GM12878 (cell line): ENCODE data around the gene IFT22. TPM values are rescaled to one million over a fixed set of nuclear protein-coding genes. Genes with fewer than 3 reads are reported as not detected.

ENCODE experiments used
- ATAC-seq: fragments of 200-7000 bp; cut with Tn5 transposase; 3 replicates; pipeline ENCODE4 v1.9.1; 2020; ENCODE audit warnings: mild to moderate bottlenecking, moderate library complexity
- BruUV-seq: library from RNA; stranded (reverse); fragments of 400-500 nt; replicated peaks from 2 replicates; lab custom pipeline; 2021; lab: Mats Ljungman, UMichigan
- CTCF ChIA-PET: fragments of 300-600 bp; sonication (Branson Sonifier 250); formaldehyde crosslinking; extraction: SDS; loops from one replicate; lab custom pipeline; 2021; ENCODE audit warnings: inconsistent platforms; lab: Yijun Ruan, JAX
- POLR2A ChIA-PET: fragments of 350-600 bp; formaldehyde crosslinking; extraction: SDS; loops from one replicate; lab custom pipeline; 2021; ENCODE audit warnings: inconsistent platforms; lab: Charles Lee
- RAD21 ChIA-PET: fragments of 300-600 bp; sonication (Branson Sonifier 250); formaldehyde crosslinking; loops from one replicate; lab custom pipeline; 2023; ENCODE audit warnings: antibody characterized with exemption; ENCODE audit not compliant: unreplicated experiment; lab: Charles Lee
- SMC1A ChIA-PET: fragments of 300-600 bp; sonication (Branson Sonifier 250); formaldehyde crosslinking; loops from one replicate; lab custom pipeline; 2023; ENCODE audit not compliant: unreplicated experiment, uncharacterized antibody; lab: Charles Lee
- DNase-seq: peaks from one replicate; pipeline ENCODE4 v3.0.0-alpha.2; 2011; ENCODE audit warnings: low read depth, low spot score
- FAIRE-seq: peaks from 3 replicates; lab custom pipeline; 2011; peaks lifted over from hg19 to GRCh38; lab: Jason Lieb, UNC
- H2AFZ ChIP-seq: 2 replicates; pipeline ENCODE4 v1.6.0; 2011; ENCODE audit warnings: low read depth, low read length, control low read depth; ENCODE audit not compliant: control insufficient read depth
- H3K27ac ChIP-seq: 2 replicates; pipeline ENCODE4 v1.5.1; 2011; ENCODE audit warnings: control low read depth; ENCODE audit not compliant: control insufficient read depth, insufficient read depth
- H3K27me3 ChIP-seq, 2 experiments: replicated peaks in 1 of 2; 2 replicates each; pipeline versions ENCODE4 v1.6.0 to v1.6.1; 2011; ENCODE audit warnings: low read length in 1 of 2; ENCODE audit not compliant: control insufficient read depth in 2 of 2, insufficient read depth in 2 of 2
- H3K36me3 ChIP-seq, 2 experiments: 2 replicates each; pipeline ENCODE4 v1.5.1; 2011; ENCODE audit warnings: low read length in 1 of 2; ENCODE audit not compliant: control insufficient read depth in 2 of 2, insufficient read depth in 2 of 2
- H3K4me1 ChIP-seq: 2 replicates; pipeline ENCODE4 v1.6.1; 2011; ENCODE audit warnings: mild to moderate bottlenecking, low read length, moderate library complexity, mixed read lengths; ENCODE audit not compliant: control insufficient read depth, insufficient read depth
- H3K4me2 ChIP-seq: 2 replicates; pipeline ENCODE4 v1.6.0; 2011; ENCODE audit warnings: control low read depth; ENCODE audit not compliant: control insufficient read depth, insufficient read depth
- H3K4me3 ChIP-seq: fragments of 200-600 bp; sonication (generic); 2 replicates; pipeline ENCODE4 v1.5.1; 2016
- H3K79me2 ChIP-seq: 2 replicates; pipeline ENCODE4 v1.6.0; 2011; ENCODE audit warnings: low read length; ENCODE audit not compliant: control insufficient read depth, insufficient read depth
- H3K9ac ChIP-seq: 2 replicates; pipeline ENCODE4 v1.8.0; 2011; ENCODE audit warnings: low read length, control low read depth, mixed read lengths; ENCODE audit not compliant: control insufficient read depth, insufficient read depth
- H3K9me3 ChIP-seq: replicated peaks from 3 replicates; pipeline ENCODE4 v1.5.1; 2011; ENCODE audit warnings: mild to moderate bottlenecking, low read length; ENCODE audit not compliant: control insufficient read depth, insufficient read depth
- H4K20me1 ChIP-seq: 2 replicates; pipeline ENCODE4 v1.6.0; 2011; ENCODE audit not compliant: control insufficient read depth, insufficient read depth
- BCL11A ChIP-seq: IDR thresholded peaks from 2 replicates; pipeline ENCODE4 v1.6.1; 2011; ENCODE audit warnings: low read depth, low read length
- ESRRA ChIP-seq: IDR thresholded peaks from 2 replicates; pipeline ENCODE4 v1.6.1; 2012; ENCODE audit warnings: mild to moderate bottlenecking, low read length, improper control_type of control experiment
- KAT2A ChIP-seq: conservative IDR thresholded peaks from 2 replicates; pipeline ENCODE4 v1.6.1; 2011; ENCODE audit warnings: low read depth, low read length; ENCODE audit not compliant: control insufficient read depth
- MYC ChIP-seq: IDR thresholded peaks from 2 replicates; pipeline ENCODE4 v1.6.1; 2011; ENCODE audit warnings: mild to moderate bottlenecking, low read length, moderate library complexity, inconsistent platforms; ENCODE audit not compliant: insufficient read depth, insufficient replicate concordance, insufficient read length, severe bottlenecking
- PRDM15 ChIP-seq: fragments of 450-650 bp; formaldehyde crosslinking; IDR thresholded peaks from 2 replicates; pipeline ENCODE4 v1.4.0; 2020; ENCODE audit warnings: mild to moderate bottlenecking, moderate library complexity
- RCOR1 ChIP-seq: conservative IDR thresholded peaks from 2 replicates; pipeline ENCODE4 v1.6.1; 2012; ENCODE audit warnings: low read depth, low read length, improper control_type of control experiment
- RELA ChIP-seq: fragments of 450-650 bp; IDR thresholded peaks from 2 replicates; pipeline ENCODE4 v1.8.0; 2014; ENCODE audit warnings: borderline replicate concordance; ENCODE audit not compliant: partially characterized antibody
- SP1 ChIP-seq: IDR thresholded peaks from one replicate; pipeline ENCODE4 v1.6.1; 2011; ENCODE audit warnings: low read depth, low read length
- SREBF1 ChIP-seq: IDR thresholded peaks from 2 replicates; pipeline ENCODE4 v1.6.1; 2012; ENCODE audit warnings: mild to moderate bottlenecking, low read length
- TCF12 ChIP-seq: IDR thresholded peaks from 2 replicates; pipeline ENCODE4 v1.6.1; 2011; ENCODE audit warnings: low read depth, mild to moderate bottlenecking, low read length
- ZNF207 ChIP-seq: fragments of 450-650 bp; IDR thresholded peaks from 2 replicates; pipeline ENCODE4 v1.6.1; 2014; ENCODE audit warnings: antibody characterized with exemption, mild to moderate bottlenecking, borderline replicate concordance
- WGBS: methylation state at CpG from one replicate; pipeline ENCODE4 v1.1.6; 2016; ENCODE audit warnings: low lambda C conversion rate; ENCODE audit not compliant: insufficient replicate concordance, insufficient coverage; ENCODE audit errors: missing lambda C conversion rate; 5-methylcytosine and 5-hydroxymethylcytosine counted together
- in situ Hi-C: fragments of 300-500 bp; cut with MboI; formaldehyde crosslinking; loops from 9 replicates; pipeline ENCODE4 v1.14.3; 2018; ENCODE audit warnings: mixed read lengths
- intact Hi-C: fragments of 100-400 bp; cut with micrococcal nuclease; formaldehyde crosslinking; loops from one replicate; pipeline ENCODE4 v1.14.2; 2022; ENCODE audit not compliant: unreplicated experiment
- polyA plus RNA-seq, 11 experiments: library from polyadenylated mRNA; depleted of rRNA in 4 of 11; unstranded in 6 of 11; stranded (reverse) in 5 of 11; fragments of >200 nt; fragmentation: Nextera tagmentation in 4 of 11; fragmentation: Illumina TruSeq in 1 of 11; extraction: Ambion mirVana in 4 of 11; extraction: Trizol in 1 of 11; gene quantifications; 1 replicate in 1 of 11; 2 replicates in 10 of 11; pipeline versions ENCODE4 v1.2.1 to v1.2.3, GENCODE V29; 2011 to 2016; ENCODE audit warnings: inconsistent platforms in 2 of 11, missing spikeins in 2 of 11, low read depth in 1 of 11
- total RNA-seq, 4 experiments: library from RNA; depleted of rRNA in 3 of 4; stranded (reverse); fragments of >200 nt in 3 of 4; fragmentation: Illumina TruSeq in 1 of 4; extraction: Trizol in 1 of 4; gene quantifications; 2 replicates each; pipeline versions ENCODE4 v1.2.1 to v1.2.3, GENCODE V29; 2013 to 2021

IFT22 gene
- total and polyA plus RNA-seq, 10 of the 15 experiments (the other 5 are each of a cell fraction or from before 2014, with no cell fraction given), result 10.1 to 25.7 (median 19.0) TPM

- Histone ChIP-seq H3K27me3 (peaks cover 3 to 4% of the 10 kb centered on the region in 2 experiments), H4K20me1 (no peaks in the 10 kb centered on the region)
- TF ChIP-seq ESRRA (no peak), PRDM15 (CRISPR knock-in tag) (no peak), TCF12 (no peak), RCOR1 (no peak), RELA (no peak), BCL11A (no peak), KAT2A (no peak), SP1 (no peak), ZNF207 (no peak), SREBF1 (no peak), MYC (no peak)
- TF ChIP-seq, all 136 proteins: peak for 0
- BruUV-seq, result no TSS peak
- DNase-seq (no peak), FAIRE-seq (no peak), ATAC-seq (no peak)
- in situ Hi-C loops, result no loop called here
- no peak overlapping the region for H3K9ac ChIP-seq
- no peak overlapping the region for H3K27ac ChIP-seq
- ChIA-PET SMC1A (no interaction called here), POLR2A (no interaction called here), RAD21 (no interaction called here), CTCF (interaction anchor here (1.3 to 4.7 kb wide), 3 partner anchors 12 to 51 kb away, joined by 4 to 33 read pairs (median 4); no protein-coding TSS in a partner anchor)
- H3K4me3 ChIP-seq, result no peak overlapping the region
- no peaks in the 10 kb centered on the region; the same call in 2 of the 3 replicates for H3K9me3 ChIP-seq
- H3K4me2 ChIP-seq, result no peak overlapping the region
- no peak overlapping the region for H2AFZ ChIP-seq
- no peaks in the 10 kb centered on the region for H3K4me1 ChIP-seq
- intact Hi-C loops, result no loop called here
- H3K79me2 ChIP-seq, result no peaks in the 10 kb centered on the region
- 44% methylated on average over 8 of the region's 8 CpGs for WGBS
- H3K36me3 ChIP-seq, result no peaks in the 10 kb centered on the region
These were observed 26.8 kb downstream of the IFT22 start for GRCh38 chr7:101294832-101295121.
